HG02943 (cell line): ENCODE results near the gene FLYWCH2.
A peak's percentile ranks its signal among the peaks of the same experiment; 100 is the strongest.
"Not testable (repeated sequence)": the region's sequence is repeated elsewhere in the genome, so short reads cannot be mapped to it uniquely, and the experiment has no call there.

Source experiments
- ATAC-seq: cut with Tn5 transposase; IDR thresholded peaks from one replicate; pipeline ENCODE4 v1.9.1; 2021; ENCODE audit warnings: mild to moderate bottlenecking, low read depth, moderate library complexity; ENCODE audit not compliant: unreplicated experiment

Gene FLYWCH2

DNA sequence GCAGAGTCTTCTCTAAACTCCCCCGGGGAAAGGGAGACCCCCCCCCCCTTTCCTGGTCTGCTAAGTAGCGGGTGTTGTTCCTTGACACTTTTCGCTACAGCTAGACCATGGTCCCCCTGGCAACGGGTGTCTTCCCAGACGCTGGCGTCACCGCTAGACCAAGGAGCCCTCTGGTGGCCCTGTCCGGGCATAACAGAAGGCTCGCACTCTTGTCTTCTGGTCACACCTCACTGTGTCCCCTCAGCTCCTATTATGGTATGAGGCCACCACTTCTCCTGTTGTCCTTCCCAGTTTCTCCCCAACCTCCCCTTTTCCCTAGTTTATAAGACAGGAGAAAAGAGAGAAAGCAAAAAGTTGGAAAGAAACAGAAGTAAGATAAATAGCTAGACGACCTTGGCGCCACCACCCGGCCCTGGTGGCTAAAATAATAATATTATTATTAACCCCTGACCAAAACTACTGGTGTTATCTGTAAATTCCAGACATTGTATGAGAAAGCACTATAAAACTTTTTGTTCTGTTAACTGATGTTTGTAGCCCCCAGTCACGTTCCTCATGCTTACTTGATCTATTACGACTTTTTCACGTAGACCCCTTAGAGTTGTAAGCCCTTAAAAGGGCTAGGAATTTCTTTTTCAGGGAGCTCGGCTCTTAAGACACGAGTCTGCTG, 24.2 kb downstream of the FLYWCH2 start:
- ATAC-seq, result not testable (repeated sequence)

DNA sequence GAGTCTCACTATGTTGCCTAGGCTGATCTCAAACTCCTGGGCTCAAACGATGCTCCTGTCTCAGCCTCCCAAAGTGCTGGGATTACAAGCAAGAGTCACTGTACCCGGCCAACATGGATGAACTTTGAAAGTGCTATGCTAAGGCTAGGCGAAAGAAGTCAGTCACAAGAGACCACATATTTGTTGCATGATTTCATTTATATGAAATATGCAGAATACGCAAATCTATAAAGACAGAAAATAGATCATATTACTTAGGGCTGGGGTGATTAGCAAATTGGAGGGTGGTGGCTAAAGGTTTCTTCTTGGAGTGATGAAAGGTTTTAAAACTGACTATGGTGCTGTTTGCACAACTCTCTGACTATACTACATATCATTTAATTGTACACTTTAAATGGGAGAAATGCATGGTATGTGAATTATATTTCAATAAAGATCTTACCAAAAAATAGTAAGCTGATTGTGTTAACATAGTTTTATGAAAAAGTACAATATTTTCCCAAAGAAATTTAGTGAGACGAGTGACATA, 27.5 kb downstream of the FLYWCH2 start:
- no peak for ATAC-seq

DNA sequence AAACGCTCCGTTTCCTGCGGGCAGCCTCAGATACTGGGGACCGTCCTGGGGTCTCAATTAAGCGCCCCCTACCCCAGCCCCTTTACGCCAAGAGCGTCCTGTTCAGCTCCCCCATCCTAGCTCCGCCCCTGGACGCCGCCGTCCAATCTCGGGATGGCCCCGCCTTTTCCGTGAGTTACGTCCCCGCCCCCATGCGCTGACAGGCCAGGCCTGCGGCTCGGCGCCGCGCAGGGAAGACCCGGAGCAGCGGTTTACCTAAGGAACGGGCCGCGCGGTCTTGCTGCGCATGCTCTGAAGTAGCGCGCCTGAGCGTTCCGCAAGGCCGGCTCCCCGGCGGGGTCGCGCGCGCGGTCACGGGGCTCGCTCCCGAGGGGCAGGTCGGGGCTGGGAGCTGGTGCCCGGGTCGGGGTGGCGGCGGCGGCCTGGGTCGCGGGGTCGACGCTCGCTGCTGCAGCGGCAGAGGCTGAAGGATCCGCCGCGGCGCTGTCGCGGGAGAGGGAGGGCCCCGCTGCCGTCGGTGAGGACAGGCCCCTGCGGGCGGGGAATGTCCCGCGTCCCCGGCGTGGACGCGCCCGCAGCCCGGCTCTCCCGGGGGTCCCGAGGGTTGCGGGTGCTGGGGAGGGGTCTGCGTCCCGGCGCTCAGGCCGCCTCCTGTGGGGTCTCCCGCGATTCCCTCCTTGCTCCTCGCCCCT, 28.8 kb downstream of the FLYWCH2 start, which contains the start of gene FLYWCH1:
TSS of gene FLYWCH1 (plus strand) at position 294 of the 692 bp plus-strand sequence. CDS start 17,755 bp downstream, outside the sequence.
- peak; percentile 91 for ATAC-seq

DNA sequence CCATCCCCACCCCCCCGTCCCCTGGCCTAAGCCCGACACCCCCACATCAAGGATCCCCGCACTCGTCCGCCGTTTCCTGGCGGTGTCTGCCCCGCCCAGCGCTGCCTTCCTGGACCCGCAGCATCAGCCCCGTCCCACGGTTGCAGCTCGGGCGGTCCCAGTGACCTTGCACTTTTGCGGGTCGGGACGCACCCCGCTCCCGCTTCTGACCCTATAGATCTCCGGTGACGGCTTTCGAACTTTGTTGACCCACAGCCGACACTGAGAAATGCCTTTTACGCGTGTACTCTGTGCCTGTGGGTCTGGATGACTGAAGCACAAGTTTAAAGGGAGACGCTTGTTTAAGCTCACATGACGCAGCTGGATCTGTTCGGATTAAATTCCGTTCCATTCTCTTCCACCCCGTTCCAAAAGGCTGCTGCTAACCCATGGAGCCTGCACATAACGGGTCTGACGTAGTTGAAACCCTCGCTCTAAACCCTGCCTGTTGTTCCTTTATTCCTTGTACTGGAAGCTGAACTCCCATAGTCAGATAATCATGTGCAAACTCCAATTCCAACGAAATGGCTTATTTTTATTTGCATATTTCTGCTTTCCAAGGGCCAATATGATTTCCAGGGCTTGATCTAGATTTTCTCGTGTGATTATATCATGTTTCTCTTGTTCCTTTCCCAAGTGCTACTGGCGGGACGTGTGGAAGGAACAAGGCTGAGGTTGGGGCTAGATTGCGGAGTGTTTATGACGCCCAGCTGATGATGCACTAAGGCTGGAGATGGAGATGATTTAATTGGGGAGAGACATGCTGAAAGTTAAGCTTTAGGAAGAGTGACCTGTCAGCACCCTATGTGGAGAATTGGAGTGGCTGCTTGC, 29.6 kb downstream of the FLYWCH2 start:
- peak; percentile 9 for ATAC-seq

DNA sequence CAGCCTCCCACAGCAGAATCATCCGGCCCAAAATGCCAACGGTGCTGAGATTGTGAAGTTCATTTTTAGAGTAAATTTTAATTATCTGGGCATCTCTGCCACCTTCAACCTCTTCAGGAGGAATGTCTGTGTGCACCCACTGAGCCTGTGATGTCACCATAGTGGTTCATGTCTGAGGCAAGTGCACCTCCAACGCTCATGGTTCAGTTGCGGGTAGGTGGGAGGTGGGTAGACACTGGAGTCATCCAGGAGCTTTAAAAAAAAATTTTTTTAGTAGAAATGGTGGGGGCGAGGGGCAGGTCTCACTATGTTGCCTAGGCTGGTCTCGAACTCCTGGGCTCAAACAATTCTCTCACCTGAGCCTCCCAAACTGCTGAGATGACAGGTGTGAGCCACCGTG, 30.6 kb downstream of the FLYWCH2 start:
- ATAC-seq, result no peak

DNA sequence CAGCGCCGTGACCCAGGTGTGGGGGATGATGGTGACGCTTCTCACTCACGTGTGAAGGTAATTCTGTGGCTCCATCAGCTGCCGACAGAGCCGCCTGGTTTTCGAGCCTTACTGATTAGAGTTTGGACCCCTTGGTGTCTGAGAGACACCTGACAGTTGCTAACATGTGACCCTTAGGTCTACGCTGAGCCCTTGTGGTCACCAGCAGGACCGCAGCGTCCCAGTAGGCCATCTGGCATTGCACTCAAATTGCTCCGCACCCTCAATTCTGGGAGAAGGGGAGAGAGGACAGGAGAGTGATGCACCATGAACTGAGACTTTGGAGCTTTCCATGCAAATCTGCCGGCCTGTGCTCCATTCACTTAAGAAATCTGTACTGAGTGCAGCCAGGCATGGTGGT, 31.2 kb downstream of the FLYWCH2 start:
- no peak for ATAC-seq

DNA sequence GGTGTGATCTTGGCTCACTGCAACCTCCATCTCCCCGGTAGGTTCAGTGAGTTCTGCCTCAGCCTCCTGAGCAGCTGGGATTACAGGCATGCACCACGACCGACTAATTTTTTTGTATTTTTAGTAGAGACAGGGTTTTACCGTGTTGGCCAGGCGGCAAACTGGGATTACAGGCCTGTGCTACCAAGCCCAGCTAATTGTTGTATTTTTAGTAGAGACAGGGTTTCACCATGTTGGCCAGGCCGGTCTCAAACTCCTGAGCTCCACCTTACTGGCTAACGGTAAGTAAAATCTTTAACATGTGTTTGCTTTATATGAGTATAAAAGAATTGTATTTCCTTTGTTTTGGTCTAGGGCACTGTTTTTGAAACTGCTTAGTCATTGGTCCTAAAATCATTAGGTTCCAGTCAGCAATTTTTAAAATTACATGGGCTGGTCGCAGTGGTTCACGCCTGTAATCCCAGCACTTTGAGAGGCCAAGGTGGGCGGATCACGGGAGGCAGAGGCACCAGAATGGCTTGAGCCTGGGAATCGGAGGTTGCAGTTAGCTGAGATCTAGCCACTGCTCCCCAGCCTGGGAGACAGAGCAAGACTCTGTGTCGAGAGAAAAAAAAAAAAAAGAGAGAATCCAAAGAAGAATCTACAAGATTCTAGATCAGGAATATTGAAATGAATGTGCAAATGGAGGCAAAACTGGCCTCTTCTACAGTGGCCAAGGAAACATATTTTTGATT, 32.3 kb downstream of the FLYWCH2 start:
- ATAC-seq, result no peak

DNA sequence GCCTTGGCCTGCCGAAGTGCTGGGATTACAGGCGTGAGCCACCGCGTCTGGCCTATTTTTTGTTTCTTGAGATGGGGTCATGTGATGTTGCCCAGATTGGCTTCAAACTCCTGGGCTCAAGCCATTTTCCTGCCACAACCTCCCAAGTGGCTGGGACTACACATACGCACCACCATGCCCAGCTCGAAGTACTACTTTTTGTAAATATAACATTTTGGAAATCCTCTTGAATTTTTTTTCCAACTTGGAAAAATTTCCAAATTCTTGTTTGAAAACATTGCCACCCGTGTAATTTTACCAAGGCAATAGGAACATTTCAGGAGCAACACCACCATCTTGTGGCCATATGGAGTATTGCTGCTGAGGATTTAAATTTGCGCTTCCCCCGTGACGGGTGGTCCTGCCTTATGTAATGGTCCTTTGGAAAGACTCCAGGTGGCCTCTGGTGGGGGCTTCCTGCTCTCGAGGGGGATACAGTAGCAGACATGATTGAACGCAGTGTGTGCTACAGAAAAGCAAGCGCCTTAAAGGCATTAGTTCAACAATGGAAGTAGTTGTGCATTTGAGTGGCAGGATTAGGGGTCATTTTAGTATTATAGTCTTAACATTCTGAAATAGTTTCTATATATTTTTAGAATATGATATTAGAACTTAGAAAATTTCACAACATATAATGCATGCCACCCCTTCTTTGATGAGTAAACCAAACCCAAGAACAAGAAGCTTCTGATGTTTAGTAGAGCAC, 36.7 kb downstream of the FLYWCH2 start:
- ATAC-seq, result no peak

DNA sequence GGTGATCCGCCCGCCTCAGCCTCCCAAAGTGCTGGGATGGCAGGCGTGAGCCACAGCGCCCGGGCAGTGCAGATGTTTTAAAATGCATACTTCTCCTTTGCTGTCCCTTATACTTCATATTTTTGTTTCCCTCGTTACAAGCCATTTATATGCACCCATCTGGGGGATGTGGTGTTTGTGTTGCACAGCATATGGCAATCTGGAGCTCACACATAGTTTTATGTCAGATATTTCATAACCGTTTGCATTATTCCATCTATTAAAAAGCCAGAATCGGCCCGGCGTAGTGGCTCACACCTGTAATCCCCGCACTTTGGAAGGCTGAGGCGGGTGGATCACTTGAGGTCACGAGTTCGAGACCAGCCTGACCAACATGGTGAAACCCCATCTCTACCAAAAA, 40.5 kb downstream of the FLYWCH2 start:
- ATAC-seq, result no peak

DNA sequence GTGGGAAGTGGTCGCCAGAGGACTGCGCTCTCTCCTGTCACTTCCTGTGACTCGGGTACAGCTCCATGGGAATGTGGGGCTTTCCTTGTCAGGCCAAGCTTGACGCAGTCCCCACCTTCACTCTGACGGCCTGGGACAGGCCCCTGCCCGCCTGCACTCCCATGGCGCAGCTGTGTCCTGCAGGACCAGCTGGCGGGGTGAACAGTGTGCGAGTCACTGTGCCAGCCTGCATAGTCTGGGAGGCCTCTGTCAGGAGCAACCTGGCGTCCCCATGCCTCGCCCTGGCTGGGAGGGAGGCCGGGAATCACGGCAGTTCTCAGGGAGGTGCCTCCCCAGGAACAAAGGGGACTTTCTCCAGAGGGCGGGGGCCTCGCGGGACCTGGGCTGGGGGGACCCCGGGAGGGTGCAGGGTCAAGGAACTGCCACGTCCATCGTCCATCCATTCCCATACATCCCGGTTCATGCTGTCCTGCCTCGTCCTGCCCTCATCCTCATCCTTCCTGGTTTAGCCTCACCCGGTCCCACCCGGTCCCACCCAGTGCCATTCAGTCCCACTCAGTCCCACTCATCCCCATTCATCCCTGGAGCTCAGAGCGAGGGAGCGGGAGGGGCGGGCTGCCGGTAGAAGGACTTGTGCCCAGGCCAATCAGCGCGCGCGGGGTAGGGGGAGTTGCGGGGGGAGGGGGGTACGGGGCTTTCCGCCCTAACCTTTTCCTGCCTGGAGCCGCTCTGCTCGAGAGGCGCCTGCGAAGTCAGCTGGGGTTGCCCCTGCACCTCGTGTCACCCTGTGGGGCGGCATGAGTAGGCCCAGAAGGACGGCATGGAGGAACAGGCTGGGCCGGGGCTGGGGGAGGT, 42.1 kb downstream of the FLYWCH2 start:
- no peak for ATAC-seq

DNA sequence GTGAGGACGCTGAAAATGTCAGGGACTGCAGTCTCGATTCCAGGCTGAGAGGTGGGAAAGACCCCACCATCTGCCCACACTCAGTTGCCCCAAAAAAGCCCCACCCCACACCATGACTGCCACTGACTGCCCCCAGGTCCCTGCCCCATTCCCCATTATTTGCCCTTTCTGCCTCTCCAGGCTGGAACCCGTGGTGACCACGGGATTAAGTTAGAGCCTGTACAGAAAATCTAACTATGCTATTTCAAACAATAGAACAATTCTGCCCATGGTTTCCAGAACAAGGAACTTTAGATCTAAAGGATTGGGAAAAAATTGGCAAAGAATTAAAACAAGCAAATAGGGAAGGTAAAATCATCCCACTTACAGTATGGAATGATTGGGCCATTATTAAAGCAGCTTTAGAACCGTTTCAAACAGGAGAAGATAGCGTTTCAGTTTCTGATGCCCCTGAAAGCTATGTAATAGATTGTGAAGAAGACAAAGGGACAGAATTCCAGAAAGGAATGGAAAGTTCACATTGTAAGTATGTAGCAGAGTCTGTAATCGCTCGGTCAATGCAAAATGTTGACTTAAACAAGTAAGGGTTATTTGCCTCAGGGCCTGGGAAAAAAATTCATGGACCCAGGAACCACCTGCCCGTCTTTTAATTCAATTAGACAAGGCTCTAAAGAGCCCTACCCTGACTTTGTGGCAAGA, 43.1 kb downstream of the FLYWCH2 start:
- no peak for ATAC-seq

DNA sequence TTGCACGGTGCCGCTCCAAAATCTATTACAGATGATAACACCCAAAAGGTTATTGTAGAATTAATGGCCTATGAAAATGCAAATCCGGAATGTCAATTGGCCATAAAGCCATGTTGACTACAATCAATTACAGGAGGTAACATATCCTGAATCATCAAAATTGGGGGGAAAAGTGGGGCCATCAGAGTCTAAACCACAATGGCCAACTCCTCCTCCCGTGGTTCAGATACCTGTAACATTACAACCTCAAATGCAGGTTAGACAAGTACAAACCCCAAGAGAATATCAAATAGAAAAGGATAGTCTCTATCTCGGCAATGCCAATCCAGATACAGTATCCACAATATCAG, 43.6 kb downstream of the FLYWCH2 start:
- ATAC-seq, result no peak

DNA sequence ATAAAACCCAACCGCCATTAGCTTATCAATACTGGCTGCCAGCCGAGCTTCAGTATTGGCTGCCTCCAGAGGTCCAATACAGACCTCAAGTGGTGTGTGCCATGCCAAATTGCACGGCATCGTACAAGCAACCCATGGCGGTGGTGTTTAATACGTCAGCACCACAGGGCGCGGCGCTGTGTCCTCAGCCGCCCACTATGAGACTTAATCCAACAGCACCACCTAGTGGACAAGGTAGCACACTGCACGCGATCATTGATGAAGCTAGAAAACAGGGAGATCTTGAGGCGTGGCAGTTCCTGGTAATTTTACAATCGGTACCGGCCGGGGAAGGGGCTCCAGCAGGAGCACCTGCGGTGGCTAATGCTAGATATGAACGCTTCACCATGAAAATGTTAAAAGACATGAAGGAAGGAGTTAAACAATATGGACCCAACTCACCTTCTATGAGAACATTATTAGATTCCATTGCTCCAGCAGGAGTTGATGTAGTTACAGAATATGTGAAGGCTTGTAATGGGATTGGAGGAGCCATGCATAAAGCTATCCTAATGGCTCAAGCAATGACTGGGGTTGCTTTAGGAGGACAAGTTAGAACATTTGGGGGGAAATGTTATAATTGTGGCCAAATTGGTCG, 44.1 kb downstream of the FLYWCH2 start:
- no peak for ATAC-seq

DNA sequence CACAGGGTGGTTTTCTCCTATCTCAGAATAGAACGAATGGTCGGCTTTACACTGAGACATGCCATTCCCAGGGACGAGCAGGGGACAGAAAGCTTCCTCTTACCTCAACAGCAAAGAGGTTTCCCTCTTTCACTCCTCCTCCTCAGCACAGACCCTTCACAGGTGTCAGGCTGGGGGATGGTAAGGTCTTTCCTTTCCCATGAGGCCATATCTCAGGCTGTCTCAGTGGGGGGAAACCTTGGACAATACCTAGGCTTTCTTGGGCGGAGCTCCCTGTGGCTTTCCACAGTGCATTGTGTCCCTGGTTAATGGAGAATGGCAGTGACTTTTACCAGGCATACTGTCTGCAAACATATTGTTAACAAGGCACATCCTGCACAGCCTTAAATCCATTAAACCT, 45.1 kb downstream of the FLYWCH2 start:
- not testable (repeated sequence) for ATAC-seq

DNA sequence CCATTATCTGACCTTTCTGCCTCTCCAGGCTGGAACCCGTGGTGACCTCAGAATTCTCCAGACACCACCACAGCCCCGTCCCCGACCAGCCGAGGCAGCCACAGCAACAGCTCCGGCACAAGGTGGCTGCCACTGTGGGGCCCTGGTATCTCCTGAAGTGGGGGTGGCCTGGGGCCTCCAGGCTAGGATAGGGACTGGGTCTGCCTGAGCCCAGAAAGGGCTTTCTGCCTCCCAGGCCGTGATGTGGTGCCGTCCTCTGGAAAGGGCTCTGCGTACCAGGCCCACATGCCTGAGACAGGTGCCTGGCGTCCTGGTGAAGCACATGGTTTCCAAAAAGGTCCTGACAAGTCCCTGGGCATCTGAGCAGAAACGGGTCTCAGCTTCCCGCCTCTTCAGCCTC, 45.8 kb downstream of the FLYWCH2 start:
- no peak for ATAC-seq

DNA sequence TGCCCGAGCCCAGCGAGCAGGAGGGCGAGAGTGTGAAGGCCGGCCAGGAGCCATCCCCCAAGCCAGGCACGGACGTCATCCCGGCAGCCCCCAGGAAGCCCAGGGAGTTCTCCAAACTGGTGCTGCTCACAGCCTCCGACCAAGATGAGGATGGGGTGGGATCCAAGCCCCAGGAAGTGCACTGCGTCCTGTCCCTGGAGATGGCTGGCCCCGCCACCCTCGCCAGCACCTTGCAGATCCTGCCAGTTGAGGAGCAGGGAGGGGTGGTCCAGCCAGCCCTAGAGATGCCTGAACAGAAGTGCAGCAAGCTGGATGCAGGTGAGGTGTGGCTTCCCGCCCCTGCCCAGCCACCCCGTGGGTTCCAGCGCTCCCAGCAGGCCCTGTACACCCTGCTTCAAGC, 46.7 kb downstream of the FLYWCH2 start:
- ATAC-seq, result no peak

DNA sequence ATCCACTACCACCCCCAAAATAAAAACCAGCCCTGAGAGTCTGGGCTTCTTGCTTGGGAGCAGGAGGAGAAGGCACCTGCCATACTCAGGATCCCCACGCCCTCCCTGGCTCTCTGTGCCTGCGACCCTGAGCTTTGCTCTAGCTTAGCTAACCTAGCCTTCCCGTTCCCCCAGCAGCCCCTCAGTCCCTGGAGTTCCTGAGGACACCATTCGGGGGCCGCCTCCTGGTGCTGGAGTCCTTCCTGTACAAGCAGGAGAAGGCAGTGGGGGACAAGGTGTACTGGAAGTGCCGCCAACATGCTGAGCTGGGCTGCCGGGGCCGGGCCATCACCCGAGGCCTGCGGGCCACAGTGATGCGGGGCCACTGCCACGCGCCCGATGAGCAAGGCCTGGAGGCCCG, 47.2 kb downstream of the FLYWCH2 start:
- no peak for ATAC-seq
